ENCODE measurements around the gene CNTN1. TPM values are rescaled to one million over a fixed set of nuclear protein-coding genes. Genes with fewer than 3 reads are reported as not detected.

CNTN1 gene
- total and polyA plus RNA-seq, 10 of the 15 experiments (the other 5 are each of a cell fraction or from before 2014, with no cell fraction given) = 0.06 to 0.14 TPM; not detected in 8

- TF ChIP-seq E2F8 (IDR thresholded peaks at IDR 0.05; ENCODE audit: low read depth, partially characterized antibody) (no peak), NFIC (IDR thresholded peaks at IDR 0.05; ENCODE audit: low read depth, low read length) (no peak)
These were observed 43.7 kb upstream of the CNTN1 start (continued) for GRCh38 chr12:40648519-40648918.

- no peak overlapping the region for H3K9ac ChIP-seq (ENCODE audit: control insufficient read depth, insufficient read depth, low read length)
- H3K79me2 ChIP-seq (ENCODE audit: control insufficient read depth, insufficient read depth, low read length) = no peaks in the 10 kb centered on the region
- H3K9me3 ChIP-seq (replicated peaks; ENCODE audit: control insufficient read depth, insufficient read depth, low read length) = no peaks in the 10 kb centered on the region
- H3K36me3 ChIP-seq (ENCODE audit: control insufficient read depth in 2 of 2, insufficient read depth in 2 of 2, low read length in 1 of 2) = no peaks in the 10 kb centered on the region
- in situ Hi-C loops (cut with MboI) (no loop called here), intact Hi-C loops (cut with micrococcal nuclease; ENCODE audit: unreplicated experiment) (no loop called here)
- no peak overlapping the region for H2AFZ ChIP-seq (ENCODE audit: control insufficient read depth, low read depth, low read length)
- TF ChIP-seq CEBPB (IDR thresholded peaks at IDR 0.05; ENCODE audit: borderline replicate concordance in 1 of 2, low read depth in 2 of 2, low read length in 2 of 2) (no peak), POU2F2 (IDR thresholded peaks at IDR 0.05; ENCODE audit: borderline replicate concordance, low read depth, low read length) (no peak), MYC (IDR thresholded peaks at IDR 0.05; ENCODE audit: insufficient read depth, insufficient read length, insufficient replicate concordance, low read length, severe bottlenecking) (no peak), IKZF1 (conservative IDR thresholded peaks at IDR 0.05) (no peak), POLR2AphosphoS2 (IDR thresholded peaks at IDR 0.05; ENCODE audit: low read depth, low read length) (no peak), JUND (IDR thresholded peaks at IDR 0.05; ENCODE audit: low read depth, low read length) (no peak), NKRF (conservative IDR thresholded peaks at IDR 0.05) (no peak), CBX3 (IDR thresholded peaks at IDR 0.05; ENCODE audit: borderline replicate concordance, low read depth) (no peak)
- SMC1A ChIA-PET (ENCODE audit: uncharacterized antibody, unreplicated experiment) = no interaction called here
- FAIRE-seq = no peak
- 38% methylated on average over 1 of the region's 1 CpG for whole genome bisulfite sequencing (ENCODE audit: insufficient coverage, insufficient replicate concordance, low lambda C conversion rate, missing lambda C conversion rate)
- no peak overlapping the region for H3K4me3 ChIP-seq
- H4K20me1 ChIP-seq (ENCODE audit: control insufficient read depth, insufficient read depth) = no peaks in the 10 kb centered on the region
- RAD21 ChIA-PET (ENCODE audit: unreplicated experiment) = no interaction called here
- H3K4me1 ChIP-seq (ENCODE audit: control insufficient read depth, insufficient read depth, low read length) = no peaks in the 10 kb centered on the region
- no peak overlapping the region for H3K27ac ChIP-seq (ENCODE audit: control insufficient read depth, insufficient read depth)
- H3K27me3 ChIP-seq (replicated peaks in 1 of 2; ENCODE audit: control insufficient read depth in 2 of 2, insufficient read depth in 2 of 2, low read length in 1 of 2) = no peaks in the 10 kb centered on the region
- H3K4me2 ChIP-seq (ENCODE audit: control insufficient read depth, insufficient read depth) = no peak overlapping the region
- no TSS peak for BruUV-seq (replicated peaks)
- CTCF ChIA-PET = interaction anchor here (0.6 kb wide), 1 partner anchor 642 kb away, joined by 3 read pairs; no protein-coding TSS in a partner anchor
- DNase-seq (ENCODE audit: low read depth, low spot score) = no peak
- no peak for ATAC-seq
- POLR2A ChIA-PET = no interaction called here
These were observed 42.1 kb upstream of the CNTN1 start for GRCh38 chr12:40650038-40650704.
